GM04504 (cell line): ENCODE measurements around the gene NPC1.
"Not testable (repeated sequence)": the region's sequence is repeated elsewhere in the genome, so short reads cannot be mapped to it uniquely, and the experiment has no call there.

Experiments used
- DNase-seq: peaks from one replicate; pipeline ENCODE4 v3.0.0-alpha.2; 2012; ENCODE audit warnings: low read depth

The NPC1 gene

DNA sequence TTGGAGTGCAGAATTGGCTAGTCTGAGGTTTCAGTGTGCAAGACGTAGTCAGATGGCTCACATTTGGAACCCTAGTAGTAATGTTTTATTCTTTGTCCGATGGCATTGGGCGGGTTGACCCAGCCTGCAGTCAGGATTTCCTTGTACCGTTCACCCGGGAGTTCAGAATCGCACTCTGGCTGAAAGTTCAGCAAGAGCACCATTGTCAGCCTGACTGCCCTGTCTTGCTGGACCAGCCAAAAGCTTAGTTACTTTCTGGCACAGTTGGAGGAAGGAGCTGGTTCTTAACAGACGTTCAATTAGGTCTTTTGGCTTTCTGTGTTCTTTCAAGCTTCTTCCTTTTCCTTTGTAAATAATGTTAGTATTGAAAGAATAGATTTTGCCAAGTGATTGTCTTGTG, 64.4 kb downstream of the NPC1 start:
- DNase-seq = no peak

DNA sequence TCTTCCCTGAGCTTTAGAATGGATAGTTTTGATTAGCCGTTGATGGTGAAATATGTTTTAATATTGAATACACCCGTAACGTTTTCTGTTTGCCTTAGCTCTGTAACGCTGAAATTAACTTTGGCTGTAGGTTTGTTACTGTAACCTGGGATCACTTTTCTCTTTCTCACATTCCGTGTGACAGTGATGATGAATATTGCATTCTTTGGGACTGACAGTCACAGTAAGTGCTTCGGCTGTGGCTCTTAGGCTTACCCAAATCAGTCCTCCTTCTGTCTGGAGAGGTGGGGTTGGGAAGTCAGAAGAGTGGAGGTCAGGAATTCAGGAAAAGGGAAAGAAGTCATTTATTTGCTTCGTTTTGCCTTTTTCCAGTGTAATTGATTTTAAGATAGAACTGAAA, 65.0 kb downstream of the NPC1 start:
- DNase-seq = no peak

DNA sequence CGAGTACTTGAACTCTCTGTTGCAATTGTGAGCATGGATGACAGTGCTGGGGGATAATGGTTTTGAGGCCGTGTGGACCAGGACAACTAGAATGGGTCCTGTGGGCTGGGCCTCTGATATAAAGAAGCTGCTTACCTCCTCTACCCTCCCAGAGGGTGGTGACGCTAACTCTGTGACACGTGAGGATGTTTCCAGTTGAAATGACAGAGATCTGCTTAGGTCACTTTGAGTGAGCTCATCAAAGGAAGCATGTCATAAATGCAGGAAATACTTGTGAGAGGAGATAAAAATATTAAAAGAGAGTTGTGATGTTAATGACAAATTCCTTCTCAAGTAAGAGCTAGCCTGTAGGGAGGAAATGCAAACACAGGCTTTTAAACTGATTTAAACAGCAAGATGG, 66.6 kb downstream of the NPC1 start:
- DNase-seq = no peak

DNA sequence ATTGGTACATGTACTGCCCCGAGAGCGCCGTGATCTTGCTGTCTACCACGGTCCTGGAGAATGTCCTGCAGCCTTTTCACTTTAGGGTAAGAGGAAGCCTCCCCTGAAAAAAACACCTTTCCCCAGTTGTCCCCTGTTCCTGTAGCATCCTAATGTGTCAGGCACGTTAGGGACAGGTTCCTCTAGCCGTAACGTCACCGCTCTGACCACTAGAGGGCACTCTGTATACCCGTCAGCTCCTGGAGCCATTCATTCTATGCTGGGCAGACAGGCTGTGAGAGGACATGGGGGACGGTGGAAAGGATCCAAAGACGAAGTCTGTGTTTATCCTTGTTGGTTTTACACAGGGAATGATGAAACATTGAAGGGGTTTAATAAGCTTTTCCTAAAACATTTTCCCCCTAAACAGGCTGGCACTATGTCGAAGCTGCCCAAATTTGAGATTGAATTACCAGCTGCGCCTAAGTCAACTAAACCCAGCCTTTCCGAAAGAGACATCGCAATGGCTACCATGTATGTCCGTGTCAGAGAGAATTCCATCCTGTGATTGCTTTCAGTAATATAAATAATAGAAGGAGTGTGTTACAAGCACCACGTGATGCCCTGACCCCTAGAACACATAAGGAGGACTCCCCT, 70.3 kb downstream of the NPC1 start:
- DNase-seq = no peak

DNA sequence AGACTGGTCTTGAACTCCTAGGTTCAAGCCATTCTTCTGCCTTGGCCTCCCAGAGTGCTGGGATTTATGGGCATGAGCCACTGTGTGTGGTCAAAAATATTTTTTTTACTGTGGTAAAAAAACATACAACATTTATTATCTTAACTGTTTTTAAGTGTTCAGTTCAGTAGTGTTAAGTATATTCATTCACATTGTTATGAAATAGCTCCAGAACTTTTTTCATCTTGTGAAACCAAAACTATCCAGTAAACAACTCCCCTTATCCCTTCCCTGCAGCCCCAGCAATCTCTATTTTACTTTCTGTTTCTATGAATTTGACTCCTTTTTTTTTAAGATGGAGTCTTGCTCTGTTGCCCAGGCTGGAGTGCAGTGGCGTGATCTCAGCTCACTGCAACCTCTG, 73.7 kb downstream of the NPC1 start:
- no peak for DNase-seq

DNA sequence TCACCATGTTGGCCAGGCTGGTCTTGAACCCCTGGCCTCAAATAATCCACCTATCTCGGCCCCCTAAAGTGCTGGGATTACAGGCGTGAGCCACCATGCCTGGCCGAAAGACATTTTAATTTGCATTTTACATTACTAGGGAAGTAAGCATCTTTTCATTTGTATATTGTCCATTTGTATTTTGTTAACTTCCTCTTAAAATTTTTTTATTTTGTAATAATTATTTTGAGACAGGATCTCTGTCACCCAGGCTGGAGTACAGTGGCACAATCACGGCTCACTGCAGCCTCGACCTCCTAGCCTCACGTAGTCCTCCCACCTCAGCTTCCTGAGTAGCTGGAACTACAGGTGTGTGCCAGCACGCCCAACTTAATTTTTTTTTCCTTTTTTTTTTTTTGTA, 74.1 kb downstream of the NPC1 start:
- not testable (repeated sequence) for DNase-seq

DNA sequence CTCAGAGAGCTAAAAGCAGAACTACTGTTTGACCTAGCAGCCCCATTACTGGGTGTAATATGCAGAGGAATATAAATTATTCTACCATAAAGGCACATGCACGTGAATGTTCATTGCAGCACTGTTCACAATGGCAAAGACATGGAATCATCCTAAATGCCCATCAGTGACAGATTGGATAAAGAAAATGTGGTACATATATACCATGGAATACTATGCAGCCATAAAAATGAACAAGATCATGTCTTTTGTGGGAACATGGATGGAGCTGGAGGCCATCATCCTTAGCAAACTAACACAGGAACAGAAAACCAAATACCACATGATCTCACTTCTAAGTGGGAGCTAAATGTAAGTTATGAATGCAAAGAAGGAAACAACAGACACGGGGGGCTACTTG, 75.4 kb downstream of the NPC1 start:
- not testable (repeated sequence) for DNase-seq

DNA sequence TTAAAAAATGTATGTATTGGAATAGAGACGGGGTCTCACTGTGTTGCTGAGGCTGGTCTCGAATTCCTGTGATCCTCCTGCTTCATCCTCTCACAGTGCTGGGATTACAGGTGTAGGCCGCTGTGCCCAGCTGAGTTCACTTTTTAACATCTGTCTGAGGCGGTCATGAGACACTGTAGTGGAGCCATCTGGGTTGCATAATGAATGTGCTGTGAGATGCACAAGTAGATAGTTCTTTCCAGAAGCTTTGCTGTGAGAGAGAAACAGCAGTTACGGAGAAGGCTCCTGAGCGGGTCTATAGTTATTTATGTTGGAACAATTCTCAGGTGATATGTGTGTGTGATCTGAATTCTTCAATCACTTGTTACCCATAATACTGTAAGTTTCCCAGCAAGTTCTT, 79.9 kb downstream of the NPC1 start:
- DNase-seq = no peak

DNA sequence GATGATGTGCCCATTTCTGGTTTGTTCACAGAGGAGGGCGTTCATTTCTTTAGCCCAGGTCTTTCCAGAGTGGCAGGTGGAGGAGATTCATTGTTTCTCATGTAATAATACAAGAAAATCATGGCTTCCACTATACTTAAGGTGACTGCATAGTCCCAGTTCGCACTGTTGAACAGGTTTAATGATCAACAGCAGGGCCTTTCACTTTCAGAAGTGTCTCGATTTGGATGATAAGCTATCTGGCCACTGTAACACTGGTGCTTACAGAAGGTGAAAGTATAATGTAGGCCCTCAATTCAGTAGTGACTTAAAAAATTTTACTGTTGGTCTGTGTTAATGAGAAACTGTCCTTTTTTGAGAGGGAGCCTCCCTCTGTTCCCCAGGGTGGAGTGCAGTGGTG, 81.6 kb downstream of the NPC1 start:
- DNase-seq = no peak

DNA sequence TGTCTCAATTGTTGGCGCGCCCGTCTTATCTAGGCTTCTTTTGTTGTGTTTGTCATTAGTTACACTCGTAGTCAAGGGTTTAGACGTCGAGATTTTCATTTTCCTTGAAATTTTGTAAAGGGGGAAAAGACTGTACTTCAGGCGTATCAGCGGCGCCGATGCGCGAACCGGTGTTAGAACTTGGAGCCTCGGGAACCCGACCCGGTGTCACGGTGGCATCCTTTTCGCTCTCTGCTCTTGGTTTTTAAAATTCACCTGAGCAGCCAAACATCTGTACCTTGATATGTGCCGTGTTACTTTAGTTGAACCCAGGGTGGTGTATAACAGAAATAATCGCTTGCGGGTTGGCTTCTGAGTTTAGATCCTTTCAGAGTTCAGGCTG, 82.4 kb downstream of the NPC1 start:
- no peak for DNase-seq

DNA sequence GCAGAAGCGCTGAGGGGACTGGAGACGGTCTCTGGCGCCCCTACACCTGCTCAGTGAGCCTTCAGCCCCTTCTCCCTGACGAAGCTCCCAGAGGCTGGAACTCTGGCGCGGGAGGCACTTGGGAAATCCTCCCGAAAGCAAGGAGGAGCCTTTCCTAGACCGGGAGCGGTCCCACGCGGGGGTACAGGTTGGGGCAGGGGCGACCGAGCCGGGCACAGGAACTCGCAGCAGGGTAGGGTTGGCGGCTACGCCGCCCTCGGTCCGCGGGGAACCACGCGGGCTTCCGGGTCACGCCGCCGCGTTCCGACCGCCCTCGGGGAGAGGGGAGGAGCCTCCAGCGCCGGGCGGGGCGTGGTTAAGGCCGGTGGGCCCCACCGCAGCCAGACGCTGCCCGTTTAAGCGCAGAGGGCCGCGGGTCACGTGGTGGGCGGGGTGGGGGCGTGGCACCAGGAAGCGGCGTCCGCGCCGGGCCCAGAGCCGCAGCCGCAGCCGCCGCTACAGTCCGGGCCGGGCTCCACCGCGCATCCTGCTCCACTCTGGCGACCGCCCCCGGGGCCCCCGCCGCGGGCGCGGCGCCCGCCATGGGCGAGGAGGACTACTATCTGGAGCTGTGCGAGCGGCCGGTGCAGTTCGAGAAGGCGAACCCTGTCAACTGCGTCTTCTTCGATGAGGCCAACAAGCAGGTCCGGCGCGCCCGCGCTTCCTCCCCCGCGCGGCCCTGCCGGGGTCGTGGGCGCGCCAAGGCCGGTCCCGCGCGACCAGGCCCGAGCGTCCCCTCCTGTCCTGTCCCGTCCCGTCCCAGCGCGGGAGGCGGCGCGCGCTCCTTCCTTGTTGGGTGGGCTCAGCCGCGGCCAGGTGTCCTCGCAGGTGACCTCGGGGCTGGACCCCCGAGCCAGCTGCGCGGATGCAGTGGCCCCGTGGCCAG, 83.0 kb downstream of the NPC1 start, which contains the start of gene RMC1:
Gene RMC1, plus strand, starts transcription at position 474 of the 925 bp plus-strand sequence. Its CDS starts 108 bp downstream, at position 582.
- peak; percentile 83 for DNase-seq

DNA sequence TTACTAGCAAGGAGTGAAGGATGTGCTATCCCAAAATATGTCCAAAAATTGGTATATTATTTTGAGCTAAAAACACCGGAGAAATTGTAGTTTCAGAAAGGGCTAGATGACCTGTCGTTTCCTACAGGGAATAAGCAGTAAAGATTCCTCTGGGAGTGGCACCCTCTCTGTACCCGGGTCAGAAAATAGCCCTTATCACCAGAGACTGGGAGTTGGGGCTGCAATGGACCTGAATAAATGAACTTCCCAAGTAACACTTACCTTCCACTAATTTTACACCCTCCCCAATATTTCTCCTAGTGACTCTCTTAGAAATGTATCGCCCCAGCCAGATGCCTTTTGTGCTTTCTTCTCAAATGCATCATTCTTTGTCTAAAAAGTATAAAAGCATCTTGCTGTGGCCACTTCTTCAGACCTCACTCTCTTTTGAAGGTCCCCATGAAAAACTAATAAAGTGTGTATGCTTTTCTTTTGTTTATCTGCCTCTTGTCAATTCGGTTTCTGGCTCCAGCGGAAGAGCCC, 83.7 kb downstream of the NPC1 start:
- DNase-seq = no peak

DNA sequence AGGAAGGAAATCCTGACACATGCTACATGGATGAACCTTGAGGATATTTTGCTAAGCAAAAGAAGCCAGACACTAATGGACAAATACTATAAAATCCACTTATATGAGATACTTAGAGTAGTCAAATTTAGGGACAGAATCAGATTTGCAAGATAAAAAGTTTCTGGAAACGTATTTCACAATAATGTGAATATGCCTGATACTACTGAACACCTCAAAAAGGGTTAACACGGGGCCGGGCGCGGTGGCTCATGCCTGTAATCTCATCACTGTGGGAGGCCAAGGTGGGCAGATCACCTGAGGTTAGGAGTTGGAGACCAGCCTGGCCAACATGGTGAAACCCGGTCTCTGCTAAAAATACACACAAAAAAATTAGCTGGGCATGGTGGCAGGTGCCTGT, 84.7 kb downstream of the NPC1 start:
- no peak for DNase-seq

DNA sequence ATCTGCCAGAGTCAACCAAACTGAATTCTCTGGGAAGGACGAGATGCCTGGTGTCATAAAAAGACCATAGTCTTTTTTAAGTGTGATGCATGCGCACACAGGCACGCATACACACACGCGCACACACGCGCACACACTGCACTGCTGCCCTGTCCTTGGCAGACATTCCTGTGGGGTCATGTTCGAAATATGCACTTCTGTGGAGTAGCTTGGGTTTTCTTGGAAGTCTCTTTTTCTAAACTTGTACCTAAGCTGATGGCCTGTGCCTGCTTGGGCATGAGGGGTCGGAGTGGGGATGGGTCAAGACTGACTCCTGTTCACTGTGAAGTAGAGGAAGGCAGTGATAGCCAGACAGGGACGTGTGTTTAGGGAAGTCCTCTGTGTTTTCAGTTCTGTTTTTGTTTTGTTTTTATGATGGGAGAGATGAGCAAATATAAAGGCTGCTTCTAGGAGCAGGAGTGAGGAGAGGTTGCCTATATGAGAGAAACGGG, 87.0 kb downstream of the NPC1 start:
- DNase-seq = no peak

DNA sequence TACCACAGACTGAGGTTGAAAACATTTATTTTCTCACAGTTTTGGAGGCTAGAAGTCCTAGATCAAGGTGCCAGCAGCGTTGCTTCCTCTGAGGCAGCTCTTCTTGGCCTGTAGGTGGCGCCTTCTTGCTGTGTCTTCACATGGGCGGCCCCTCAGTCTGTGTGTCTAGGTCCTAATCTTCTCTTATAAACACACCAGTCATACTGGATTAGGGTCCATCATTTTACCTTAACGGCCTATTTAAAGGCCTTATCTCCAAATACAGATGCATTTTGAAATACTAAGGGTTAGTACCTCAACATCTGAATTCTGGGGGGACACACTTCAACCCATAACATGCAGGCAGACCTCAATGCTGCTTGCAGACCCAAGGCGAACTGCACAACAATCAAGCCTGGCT, 87.4 kb downstream of the NPC1 start:
- no peak for DNase-seq

DNA sequence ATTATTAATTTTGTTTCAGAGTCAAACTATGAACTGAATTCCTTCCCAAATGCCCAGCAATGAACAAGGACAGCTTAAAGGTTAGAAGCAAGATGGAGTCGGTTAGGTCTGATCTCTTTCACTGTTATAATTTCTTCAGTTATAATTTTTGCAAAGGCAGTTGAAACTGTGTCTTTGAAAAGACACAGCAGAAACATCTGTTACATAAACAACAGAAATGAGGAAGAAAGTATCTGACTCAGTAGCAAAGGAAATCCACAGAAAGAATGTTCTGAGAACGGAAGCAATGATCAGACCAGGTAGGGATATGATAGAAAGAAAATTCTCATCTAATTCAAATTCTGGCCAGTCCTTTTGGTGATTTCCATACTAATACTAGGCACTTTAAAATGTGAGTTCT, 88.2 kb downstream of the NPC1 start:
- no peak for DNase-seq

DNA sequence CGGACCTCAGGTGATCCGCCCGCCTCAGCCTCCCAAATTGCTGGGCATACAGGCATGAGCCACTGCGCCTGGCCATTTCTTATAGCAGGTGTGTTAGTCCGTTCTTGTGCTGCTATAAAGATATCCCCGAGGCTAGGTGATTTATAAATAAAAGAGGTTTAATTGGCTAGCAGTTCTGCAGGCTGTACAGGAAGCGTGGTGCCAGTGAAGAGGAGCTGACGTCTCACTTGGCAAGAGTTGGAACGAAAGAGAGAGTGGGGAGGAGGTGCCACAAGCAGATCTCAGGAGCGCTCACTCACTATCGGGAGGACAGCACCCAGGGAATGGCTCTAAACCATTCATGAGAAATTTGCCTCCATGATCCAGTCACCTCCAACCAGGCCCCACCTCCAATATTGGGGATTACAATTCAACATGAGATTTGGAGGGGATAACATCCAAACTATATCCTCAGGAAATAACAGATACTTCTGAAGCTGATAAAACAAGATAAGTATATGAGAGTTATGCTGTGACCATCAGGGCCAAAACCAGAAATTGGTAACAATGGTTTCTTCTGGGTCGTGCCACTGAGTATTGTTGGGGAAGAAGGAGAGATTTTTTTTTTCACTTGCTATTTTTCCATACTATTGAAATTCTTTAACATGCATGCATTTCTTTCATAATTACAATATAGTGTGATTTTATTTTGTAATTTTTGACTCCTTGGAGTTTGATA, 90.4 kb downstream of the NPC1 start:
- no peak for DNase-seq

DNA sequence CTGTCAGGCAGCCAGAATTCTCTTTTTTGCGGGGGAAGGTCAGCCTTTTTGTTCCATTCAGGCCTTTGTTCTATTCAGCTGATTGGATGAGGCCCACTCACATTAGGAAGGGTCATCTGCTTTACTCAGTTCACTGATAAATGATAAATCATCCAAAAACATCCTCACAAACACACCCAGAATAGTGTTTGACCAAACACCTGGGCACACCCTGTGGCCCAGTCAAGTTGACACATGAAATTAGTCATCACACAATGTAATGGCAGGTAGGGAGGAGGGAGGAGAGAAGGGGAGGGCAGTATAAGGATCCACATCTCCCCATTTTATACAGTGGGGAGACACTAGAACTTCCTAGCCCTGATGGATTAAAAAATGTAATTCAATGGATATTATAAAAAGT, 91.3 kb downstream of the NPC1 start:
- no peak for DNase-seq

DNA sequence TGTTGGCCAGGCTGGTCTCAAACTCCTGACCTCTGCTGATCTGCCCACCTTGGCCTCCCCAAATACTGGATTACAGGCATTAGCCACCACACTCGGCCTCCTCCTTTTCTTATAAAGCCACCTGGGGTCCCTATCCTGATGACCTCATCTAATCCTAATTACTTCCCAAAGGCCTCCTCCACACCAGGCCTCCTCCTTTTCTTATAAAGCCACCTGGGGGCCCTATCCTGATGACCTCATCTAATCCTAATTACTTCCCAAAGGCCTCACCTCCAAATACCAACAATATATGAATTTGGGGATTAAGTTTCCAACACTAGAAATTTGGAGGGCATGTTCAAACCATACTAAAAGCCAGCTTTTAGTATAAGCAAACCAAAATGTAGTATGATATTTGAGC, 92.7 kb downstream of the NPC1 start:
- DNase-seq = no peak

DNA sequence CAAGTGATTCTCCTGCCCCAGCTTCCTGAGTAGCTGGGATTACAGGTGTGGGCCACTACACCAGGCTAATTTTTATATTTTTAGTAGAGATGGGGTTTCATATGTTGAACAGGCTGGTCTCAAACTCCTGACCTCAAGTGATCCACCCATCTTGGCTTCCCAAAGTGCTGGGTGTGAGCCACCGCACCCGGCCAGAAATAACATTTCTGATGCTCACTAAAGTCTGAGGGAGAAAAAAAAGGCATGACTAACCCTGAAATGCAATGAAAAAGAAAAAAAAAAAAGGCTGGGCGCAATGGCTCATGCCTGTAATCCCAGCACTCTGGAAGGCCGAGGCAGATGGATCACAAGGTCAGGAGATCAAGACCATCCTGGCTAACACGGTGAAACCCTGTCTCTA, 96.7 kb downstream of the NPC1 start:
- DNase-seq = not testable (repeated sequence)

DNA sequence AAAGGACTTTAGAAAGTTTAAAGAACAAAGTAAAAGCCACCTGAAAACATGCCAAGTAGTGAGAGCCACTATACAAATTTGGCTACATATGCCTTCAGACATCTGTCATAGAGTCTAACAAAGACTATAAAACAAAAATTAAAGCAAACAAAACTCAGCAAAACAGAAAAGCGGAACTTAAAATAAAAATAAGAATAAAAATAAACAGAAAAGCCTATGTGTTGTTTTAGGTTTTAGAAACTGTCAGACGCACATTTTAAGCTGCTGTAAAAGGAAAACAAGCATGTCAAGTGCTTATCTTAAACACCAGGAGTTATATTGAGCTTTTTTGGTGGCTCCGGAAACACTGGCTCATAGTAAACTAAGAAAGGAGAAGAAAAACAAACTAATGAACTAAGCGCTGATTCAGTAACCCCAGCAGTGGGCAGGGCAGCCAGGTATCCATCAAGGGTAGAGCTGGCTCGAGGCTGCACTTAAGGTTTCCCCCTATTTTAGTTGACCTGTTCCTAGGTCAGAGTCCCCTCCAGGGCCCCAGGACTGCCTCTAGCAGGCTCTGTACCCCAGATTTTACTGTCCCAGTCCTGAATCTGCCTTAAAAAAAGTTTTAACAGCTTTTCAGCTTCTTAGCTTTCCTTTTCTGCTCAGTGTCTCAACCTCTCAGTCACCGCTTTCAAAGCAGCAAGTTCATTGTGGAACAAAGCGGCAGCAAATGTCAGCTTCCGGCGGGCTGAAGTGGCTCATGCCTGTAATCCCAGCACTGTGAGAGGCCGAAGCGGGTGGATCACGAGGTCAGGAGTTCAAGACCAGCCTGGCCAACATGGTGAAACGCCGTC, 98.4 kb downstream of the NPC1 start:
- DNase-seq = no peak

DNA sequence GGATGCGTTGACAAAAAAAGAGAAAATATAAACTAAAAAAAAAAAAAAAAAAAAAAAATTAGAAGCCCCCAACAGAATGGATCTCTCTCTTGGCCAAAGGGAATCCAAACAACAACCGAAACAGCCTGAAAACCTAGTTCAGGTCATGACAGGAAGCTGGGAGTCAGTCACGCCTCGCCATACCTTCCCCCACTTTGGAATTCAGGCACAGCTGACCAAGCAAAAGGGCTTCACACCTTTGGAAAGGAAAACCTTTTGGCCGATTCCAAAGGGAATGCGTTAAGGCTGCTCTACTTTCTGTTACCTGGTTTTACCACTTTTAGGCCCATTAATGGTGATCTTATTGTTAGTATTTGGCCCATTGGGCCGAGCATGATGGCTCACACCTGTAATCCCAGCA, 100.9 kb downstream of the NPC1 start:
- DNase-seq = no peak
